Activated T-helper 17 cell treated with anti-CD3 and anti-CD28 coated beads, Interleukin-2, amount 50 U/mL, for 72 hours (primary cell): ENCODE measurements around the gene BNC2. TPM values are rescaled to one million over a fixed set of nuclear protein-coding genes. Genes with fewer than 3 reads are reported as not detected.

ENCODE experiments used
- ATAC-seq: fragments of 150-1000 bp; cut with Tn5 transposase; replicated peaks from 2 replicates; pipeline ENCODE4 v1.10.0; 2021; ENCODE audit warnings: mild to moderate bottlenecking, moderate library complexity
- H3K27ac Mint-ChIP-seq: one replicate; pipeline ENCODE4 v1.8.0; 2022; ENCODE audit warnings: mixed read lengths
- H3K27me3 Mint-ChIP-seq: one replicate; pipeline ENCODE4 v1.8.0; 2022; ENCODE audit warnings: mixed read lengths
- H3K36me3 Mint-ChIP-seq: one replicate; pipeline ENCODE4 v1.8.0; 2022; ENCODE audit warnings: low read depth, mild to moderate bottlenecking, mixed read lengths
- H3K4me1 Mint-ChIP-seq: one replicate; pipeline ENCODE4 v1.8.0; 2022; ENCODE audit warnings: mixed read lengths
- H3K4me3 Mint-ChIP-seq: one replicate; pipeline ENCODE4 v1.8.0; 2022; ENCODE audit warnings: mild to moderate bottlenecking, mixed read lengths
- H3K9me3 Mint-ChIP-seq: one replicate; pipeline ENCODE4 v1.8.0; 2022; ENCODE audit warnings: mixed read lengths
- total RNA-seq, 2 donors: library from RNA; stranded (reverse); gene quantifications; one replicate each; pipeline ENCODE4 v1.2.3, GENCODE V29; 2022

Gene BNC2
- total RNA-seq, 2 donors from 2014 or later: not detected

DNA sequence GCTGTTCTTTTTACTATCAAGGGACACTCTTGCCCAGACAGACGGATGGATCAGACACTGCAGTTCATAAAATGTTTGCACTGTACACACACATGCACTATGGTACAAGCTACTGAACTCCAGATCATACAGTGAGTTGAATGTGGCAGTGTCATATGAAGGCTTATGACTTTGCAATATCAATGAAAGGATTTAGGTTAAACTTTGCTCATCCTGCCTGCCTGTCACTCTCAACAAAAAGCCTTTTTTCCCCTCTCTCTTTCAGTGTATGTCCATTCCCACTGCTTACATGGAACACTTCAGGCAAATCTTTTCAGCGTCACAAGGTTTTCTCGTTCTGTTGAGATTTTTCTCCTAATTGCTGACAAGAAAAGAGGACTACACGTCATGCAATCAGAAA lies 97.4 kb downstream of the BNC2 start:
- ATAC-seq: no peak
- no peaks in the 10 kb centered on the region for H3K4me1 Mint-ChIP-seq
- H3K27me3 Mint-ChIP-seq: no peaks in the 10 kb centered on the region
- H3K36me3 Mint-ChIP-seq: no peaks in the 10 kb centered on the region
- peaks cover 7% of the 10 kb centered on the region for H3K9me3 Mint-ChIP-seq
- H3K4me3 Mint-ChIP-seq: no peak overlapping the region
- no peak overlapping the region for H3K27ac Mint-ChIP-seq

DNA sequence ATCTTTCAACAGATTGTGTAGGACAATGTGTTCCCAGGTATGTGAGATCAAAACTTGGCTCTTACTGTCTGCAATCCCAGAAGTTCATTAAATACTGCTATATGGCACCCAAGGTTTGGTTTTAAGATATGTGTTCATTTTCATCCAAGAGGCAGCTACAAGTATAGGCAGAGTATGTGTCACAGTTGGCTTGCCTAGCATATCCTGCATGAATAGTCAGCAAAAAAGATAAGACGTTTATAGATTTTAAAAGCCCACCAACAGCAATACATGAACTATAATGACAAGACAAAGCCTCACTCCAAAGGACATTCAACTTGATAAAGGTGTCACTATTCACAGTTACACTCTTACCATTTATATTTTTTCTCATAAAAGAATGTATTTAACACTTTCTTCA lies 99.1 kb downstream of the BNC2 start:
- Mint-ChIP-seq H3K4me3 (no peak overlapping the region), H3K9me3 (peaks cover 14% of the 10 kb centered on the region), H3K4me1 (no peaks in the 10 kb centered on the region), H3K27me3 (no peaks in the 10 kb centered on the region), H3K27ac (no peak overlapping the region), H3K36me3 (no peaks in the 10 kb centered on the region)
- no peak for ATAC-seq

DNA sequence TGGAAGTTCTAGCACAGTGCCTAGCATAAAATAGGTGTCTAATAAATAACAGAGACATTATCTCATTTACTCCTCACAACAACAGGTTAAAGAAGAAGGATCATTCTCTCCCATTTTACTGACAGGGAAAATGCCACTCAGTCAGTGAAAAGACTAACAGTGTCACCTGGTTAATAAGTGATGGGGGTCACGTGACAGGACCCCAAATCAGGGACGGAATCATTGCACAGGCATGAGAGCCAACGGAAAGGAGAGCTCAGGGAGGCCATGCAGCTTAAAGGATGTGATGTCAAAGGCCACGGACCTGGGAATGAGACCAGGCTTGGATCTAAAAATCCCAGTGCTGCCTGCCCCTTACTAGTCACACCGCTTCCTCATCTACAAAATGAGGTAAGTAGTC lies 101.2 kb downstream of the BNC2 start:
- ATAC-seq: no peak
- H3K27ac Mint-ChIP-seq: no peak overlapping the region
- peaks cover 14% of the 10 kb centered on the region for H3K9me3 Mint-ChIP-seq
- H3K36me3 Mint-ChIP-seq: no peaks in the 10 kb centered on the region
- H3K4me3 Mint-ChIP-seq: no peak overlapping the region
- no peaks in the 10 kb centered on the region for H3K27me3 Mint-ChIP-seq
- no peaks in the 10 kb centered on the region for H3K4me1 Mint-ChIP-seq

DNA sequence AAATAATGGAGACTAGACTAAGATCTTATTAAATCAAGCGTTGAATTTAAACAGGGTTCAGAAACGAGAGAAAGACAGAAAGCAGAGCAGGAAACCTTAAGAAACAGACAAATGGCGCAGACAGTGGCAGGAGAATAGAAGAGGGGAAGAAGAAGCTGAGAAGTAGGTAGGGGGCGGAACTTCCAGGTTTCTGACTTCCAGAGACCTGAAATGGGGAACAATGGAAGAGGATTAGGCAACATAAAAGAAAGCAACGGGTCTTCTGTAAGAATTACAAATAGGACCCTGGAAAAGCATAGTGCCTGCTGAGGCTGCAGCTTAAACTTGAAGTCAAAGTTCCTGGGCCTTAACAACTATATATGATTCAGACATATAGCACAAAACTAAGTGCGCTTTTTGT lies 101.7 kb downstream of the BNC2 start:
- ATAC-seq: no peak
- no peaks in the 10 kb centered on the region for H3K4me1 Mint-ChIP-seq
- no peaks in the 10 kb centered on the region for H3K27me3 Mint-ChIP-seq
- peaks cover 14% of the 10 kb centered on the region for H3K9me3 Mint-ChIP-seq
- H3K36me3 Mint-ChIP-seq: no peaks in the 10 kb centered on the region
- no peak overlapping the region for H3K4me3 Mint-ChIP-seq
- H3K27ac Mint-ChIP-seq: no peak overlapping the region

DNA sequence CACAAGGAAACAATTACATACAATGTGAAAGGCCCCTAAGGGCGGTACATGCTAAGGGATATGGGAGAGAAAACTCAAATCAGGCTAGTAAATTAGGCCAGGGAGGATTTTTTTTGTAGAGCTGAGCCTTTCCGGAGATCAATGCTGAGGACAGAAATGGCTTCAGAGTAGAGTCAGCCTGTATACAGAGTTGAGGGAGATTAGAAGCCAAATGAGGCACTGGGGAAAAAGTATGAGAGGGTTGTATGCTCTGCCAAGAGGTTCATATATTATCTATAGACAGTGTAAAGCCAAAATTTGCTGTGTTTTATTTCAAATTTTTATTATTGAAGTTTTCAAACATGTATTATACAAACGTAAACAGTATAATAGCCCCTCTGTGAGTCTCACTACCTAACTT lies 103.1 kb downstream of the BNC2 start:
- no peak for ATAC-seq
- H3K9me3 Mint-ChIP-seq: peaks cover 19% of the 10 kb centered on the region
- H3K27me3 Mint-ChIP-seq: no peaks in the 10 kb centered on the region
- no peak overlapping the region for H3K27ac Mint-ChIP-seq
- no peak overlapping the region for H3K4me3 Mint-ChIP-seq
- H3K36me3 Mint-ChIP-seq: no peaks in the 10 kb centered on the region
- H3K4me1 Mint-ChIP-seq: no peaks in the 10 kb centered on the region

DNA sequence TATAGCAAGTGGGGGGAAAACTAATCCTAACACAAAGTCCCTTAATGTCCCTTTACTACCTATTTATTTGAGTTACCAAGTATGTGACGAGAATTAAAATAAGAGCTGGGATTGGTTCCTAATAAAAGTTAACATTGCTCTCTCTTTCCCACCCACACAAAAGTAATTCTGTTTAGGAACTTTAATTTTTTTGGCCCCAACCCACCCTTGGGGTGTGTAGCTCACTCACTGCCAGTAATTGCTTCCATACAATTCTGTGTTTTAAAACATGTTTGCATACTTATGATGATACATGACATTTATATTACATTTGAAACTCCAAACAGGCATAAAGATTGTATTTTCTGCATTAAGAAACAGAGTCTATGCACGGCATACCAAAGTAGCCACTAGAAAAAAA lies 106.5 kb downstream of the BNC2 start:
- ATAC-seq: no peak
- Mint-ChIP-seq H3K4me1 (no peaks in the 10 kb centered on the region), H3K9me3 (peaks cover 19% of the 10 kb centered on the region), H3K36me3 (no peaks in the 10 kb centered on the region), H3K27ac (no peak overlapping the region), H3K4me3 (no peak overlapping the region), H3K27me3 (no peaks in the 10 kb centered on the region)

DNA sequence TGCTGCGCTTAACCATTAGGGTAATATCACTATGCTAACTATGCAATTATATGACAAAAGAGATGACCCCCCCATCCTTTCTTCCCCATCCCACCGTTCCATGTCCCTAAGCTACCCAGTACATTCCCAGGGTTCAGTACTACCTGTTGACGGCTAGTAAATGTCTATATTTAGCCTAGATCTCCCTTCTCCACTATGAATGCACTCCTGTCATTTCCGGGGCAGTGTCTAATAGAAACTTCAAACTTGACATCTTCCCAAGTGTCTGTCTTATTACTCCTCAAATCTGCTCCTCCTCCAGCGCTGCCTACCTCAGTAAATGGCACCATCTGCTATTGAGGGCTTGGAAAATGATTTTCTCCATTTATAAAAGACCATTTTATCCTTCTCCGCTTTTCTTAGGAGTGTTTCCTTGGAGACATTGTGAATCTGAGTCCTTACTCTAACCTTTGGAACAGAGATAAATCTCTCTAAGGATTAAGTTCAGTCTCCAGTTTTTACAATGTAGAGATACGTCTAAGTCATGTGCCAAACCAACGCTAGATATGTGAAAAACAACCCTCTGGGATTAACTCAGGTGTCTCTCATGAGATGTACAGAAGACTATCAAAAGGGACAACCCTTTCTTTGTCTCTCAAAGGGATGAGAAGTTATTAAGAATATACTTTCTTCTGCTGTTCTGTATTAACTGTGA lies 114.9 kb downstream of the BNC2 start:
- Mint-ChIP-seq H3K4me3 (no peak overlapping the region), H3K27me3 (no peaks in the 10 kb centered on the region), H3K9me3 (peaks cover 3% of the 10 kb centered on the region), H3K27ac (no peak overlapping the region), H3K4me1 (no peaks in the 10 kb centered on the region), H3K36me3 (no peaks in the 10 kb centered on the region)
- ATAC-seq: no peak

DNA sequence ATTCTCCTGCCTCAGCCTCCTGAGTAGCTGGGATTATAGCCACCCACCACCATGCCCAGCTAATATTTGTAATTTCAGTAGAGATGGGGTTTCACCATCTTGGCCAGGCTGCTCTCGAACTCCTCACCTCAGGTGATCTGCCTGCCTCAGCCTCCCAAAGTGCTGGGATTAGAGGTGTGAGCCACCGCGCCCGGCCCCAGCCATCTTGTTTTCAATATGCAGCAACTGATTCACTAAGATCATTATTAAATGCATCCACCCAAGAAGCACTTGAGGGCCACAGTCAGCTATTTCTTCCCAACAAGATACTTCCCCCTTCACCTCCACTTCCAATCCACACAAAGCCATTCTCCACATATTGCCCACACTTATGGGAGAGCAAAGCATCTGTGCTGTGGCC lies 115.8 kb downstream of the BNC2 start:
- no peak overlapping the region for H3K27ac Mint-ChIP-seq
- H3K4me1 Mint-ChIP-seq: no peaks in the 10 kb centered on the region
- peaks cover 3% of the 10 kb centered on the region for H3K9me3 Mint-ChIP-seq
- no peaks in the 10 kb centered on the region for H3K36me3 Mint-ChIP-seq
- ATAC-seq: no peak
- no peaks in the 10 kb centered on the region for H3K27me3 Mint-ChIP-seq
- H3K4me3 Mint-ChIP-seq: no peak overlapping the region

DNA sequence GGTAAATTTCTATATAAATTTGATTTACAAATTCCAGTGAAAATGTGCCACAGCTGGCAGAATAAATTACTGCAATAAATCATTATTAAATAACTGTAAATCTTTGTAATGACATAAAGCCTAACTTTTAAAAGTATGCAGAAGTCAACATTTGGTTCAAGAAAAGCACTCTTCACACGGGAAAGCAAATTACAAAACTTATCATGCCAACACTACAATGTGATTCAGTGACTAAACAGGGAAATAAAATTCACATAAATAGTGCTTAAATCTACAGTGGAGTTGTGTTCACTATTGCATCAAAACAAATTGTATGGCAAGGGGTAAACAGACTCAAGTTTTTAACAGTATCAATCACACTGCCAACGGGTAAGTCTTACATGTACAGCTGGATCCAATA lies 117.2 kb downstream of the BNC2 start:
- no peak overlapping the region for H3K4me3 Mint-ChIP-seq
- H3K9me3 Mint-ChIP-seq: peaks cover 7% of the 10 kb centered on the region
- no peaks in the 10 kb centered on the region for H3K27me3 Mint-ChIP-seq
- ATAC-seq: no peak
- H3K27ac Mint-ChIP-seq: no peak overlapping the region
- no peaks in the 10 kb centered on the region for H3K4me1 Mint-ChIP-seq
- H3K36me3 Mint-ChIP-seq: no peaks in the 10 kb centered on the region

DNA sequence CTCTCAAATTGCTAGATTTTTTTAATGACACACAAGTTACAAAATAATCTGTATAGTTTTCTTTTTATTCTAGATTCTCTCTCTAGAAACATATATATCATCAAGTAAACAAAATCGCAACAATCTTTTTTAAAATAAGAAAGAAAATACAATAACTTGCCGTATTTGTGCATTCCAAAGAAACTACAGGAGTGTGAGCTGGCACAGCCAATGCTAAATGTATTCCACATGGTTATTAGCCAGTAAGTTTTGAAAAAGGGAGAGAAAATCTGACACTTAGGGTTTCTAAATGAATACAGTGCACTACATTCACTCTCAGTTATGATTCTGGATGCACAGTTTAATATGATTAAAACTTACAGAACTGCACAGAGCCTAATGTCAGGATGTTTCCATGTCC lies 117.9 kb downstream of the BNC2 start:
- H3K36me3 Mint-ChIP-seq: no peaks in the 10 kb centered on the region
- peaks cover 4% of the 10 kb centered on the region for H3K9me3 Mint-ChIP-seq
- H3K27me3 Mint-ChIP-seq: no peaks in the 10 kb centered on the region
- no peak overlapping the region for H3K4me3 Mint-ChIP-seq
- no peak overlapping the region for H3K27ac Mint-ChIP-seq
- no peak for ATAC-seq
- no peaks in the 10 kb centered on the region for H3K4me1 Mint-ChIP-seq

DNA sequence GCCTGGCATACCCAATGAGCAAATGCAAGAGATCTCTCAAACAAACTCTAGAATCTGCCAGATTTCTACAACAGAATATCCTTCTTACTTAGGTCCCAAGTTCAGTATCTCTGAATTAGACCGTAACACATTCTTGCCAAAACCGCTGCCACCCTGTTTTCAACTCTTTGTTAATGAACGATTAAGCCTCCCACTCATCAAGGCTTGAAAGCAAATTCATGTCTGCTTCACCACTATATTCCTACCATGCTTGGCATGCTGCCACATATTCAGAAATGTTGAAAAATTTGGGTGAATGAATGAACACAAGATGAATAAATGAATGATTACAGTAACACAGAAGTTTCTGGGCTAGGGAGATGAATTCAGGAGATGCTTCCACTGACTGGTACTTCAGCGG lies 119.9 kb downstream of the BNC2 start:
- H3K9me3 Mint-ChIP-seq: peaks cover 4% of the 10 kb centered on the region
- H3K4me3 Mint-ChIP-seq: no peak overlapping the region
- no peak for ATAC-seq
- H3K27me3 Mint-ChIP-seq: no peaks in the 10 kb centered on the region
- H3K4me1 Mint-ChIP-seq: no peaks in the 10 kb centered on the region
- no peaks in the 10 kb centered on the region for H3K36me3 Mint-ChIP-seq
- H3K27ac Mint-ChIP-seq: no peak overlapping the region

DNA sequence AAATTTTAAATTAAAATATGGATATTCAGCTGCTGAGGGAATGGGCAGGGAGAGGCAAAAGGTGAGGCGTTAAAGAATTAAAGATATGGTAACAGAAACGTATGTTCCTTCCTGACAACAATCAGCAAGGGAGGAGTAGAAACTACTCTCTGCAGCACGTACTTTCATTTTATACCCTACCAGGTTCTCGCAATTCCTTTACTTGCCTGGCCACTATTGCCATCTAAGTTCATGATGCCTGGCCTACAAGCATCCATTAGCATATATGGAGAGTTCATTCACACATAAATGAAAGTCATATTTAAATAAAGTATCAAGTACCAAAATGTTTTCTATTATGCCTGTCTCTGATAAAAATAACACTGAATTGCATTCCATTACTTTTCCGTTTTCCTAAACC lies 125.1 kb downstream of the BNC2 start:
- Mint-ChIP-seq H3K9me3 (peaks cover 7% of the 10 kb centered on the region), H3K4me1 (no peaks in the 10 kb centered on the region), H3K4me3 (no peak overlapping the region), H3K36me3 (no peaks in the 10 kb centered on the region), H3K27me3 (no peaks in the 10 kb centered on the region), H3K27ac (no peak overlapping the region)
- no peak for ATAC-seq

DNA sequence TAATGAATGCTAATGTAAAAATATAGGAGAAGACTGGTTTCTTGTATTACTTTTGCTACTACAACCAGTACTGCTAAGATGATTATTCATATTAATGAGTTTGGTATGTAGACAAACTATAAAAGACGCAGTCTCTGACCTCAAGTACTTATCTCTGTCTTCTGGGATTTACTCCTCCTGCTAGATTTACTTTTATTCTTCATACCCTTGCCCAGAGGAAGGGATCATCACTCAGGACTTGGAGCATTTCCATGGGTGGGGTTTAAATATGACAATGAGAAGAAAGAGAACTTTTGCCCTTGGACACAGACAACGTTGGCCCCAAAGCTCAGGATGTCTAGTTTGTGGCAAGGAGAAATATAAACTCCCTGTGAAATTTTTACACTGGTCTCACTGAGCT lies 126.1 kb downstream of the BNC2 start:
- no peak overlapping the region for H3K27ac Mint-ChIP-seq

DNA sequence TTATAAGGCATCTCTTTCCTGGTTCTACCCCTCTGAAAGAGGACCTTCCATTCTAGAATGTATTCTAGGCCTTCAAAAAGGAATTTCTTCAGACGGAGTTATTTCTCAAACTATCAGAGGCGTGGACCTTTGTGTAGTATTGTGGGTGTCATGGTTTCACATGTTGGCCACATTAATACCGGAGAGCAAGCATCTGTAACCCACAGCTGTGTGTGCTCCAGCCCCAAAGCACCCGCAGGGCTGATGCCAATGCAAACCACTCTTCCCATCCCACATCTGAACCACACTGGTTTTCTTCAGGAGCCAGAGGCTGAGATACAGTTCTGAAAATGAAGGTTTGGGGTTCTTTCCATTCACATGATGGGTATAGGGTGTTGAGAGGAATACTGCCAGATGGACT lies 127.1 kb downstream of the BNC2 start:
- Mint-ChIP-seq H3K36me3 (no peaks in the 10 kb centered on the region), H3K27me3 (no peaks in the 10 kb centered on the region), H3K27ac (no peak overlapping the region), H3K4me3 (no peak overlapping the region), H3K9me3 (peaks cover 9% of the 10 kb centered on the region), H3K4me1 (no peaks in the 10 kb centered on the region)
- no peak for ATAC-seq

More for the DNA sequence above, 126.1 kb downstream of the BNC2 start:
- H3K4me3 Mint-ChIP-seq: no peak overlapping the region
- no peaks in the 10 kb centered on the region for H3K36me3 Mint-ChIP-seq
- H3K4me1 Mint-ChIP-seq: no peaks in the 10 kb centered on the region
- H3K27me3 Mint-ChIP-seq: no peaks in the 10 kb centered on the region
- peaks cover 13% of the 10 kb centered on the region for H3K9me3 Mint-ChIP-seq
- ATAC-seq: no peak

DNA sequence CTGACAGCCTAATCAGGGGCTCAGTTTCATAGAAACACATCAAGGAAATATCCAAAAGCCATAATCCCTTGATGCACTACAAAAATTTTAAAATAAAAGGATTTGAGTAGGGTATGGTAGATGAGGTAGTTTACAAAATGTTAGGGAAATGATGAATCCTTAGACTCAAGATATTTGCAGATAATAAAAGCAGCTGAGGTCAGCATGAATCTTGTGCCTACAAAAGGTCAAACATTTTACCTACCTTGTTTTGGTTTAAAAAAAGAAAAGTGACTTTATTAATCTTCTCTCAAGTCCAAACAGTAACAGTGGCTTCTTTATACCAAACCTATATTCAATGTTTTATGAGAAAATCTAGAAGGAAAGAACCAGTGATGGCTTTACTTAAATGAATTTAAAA lies 135.5 kb downstream of the BNC2 start:
- peaks cover 4% of the 10 kb centered on the region for H3K9me3 Mint-ChIP-seq
- H3K27me3 Mint-ChIP-seq: no peaks in the 10 kb centered on the region
- no peaks in the 10 kb centered on the region for H3K4me1 Mint-ChIP-seq
- H3K4me3 Mint-ChIP-seq: no peak overlapping the region
- no peaks in the 10 kb centered on the region for H3K36me3 Mint-ChIP-seq
- no peak for ATAC-seq
- H3K27ac Mint-ChIP-seq: no peak overlapping the region

DNA sequence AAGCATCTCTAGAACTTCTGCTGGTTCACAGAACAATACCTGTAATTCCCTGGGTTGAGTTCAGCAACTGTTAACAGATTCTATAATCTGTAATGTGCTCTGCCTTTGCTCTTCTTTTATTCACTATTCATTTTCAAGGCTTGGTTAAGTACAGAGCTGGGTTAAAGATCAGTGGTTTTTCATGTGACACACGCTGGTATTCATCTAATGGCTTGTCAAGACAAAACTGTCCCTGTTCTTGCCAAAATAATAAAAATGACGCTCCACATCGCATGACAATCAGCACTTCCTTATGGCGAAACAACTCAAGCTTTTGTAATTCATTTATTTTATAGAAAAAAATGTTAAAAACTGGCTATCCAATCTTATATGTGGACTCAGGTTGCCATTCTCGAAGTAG lies 137.9 kb downstream of the BNC2 start:
- H3K27me3 Mint-ChIP-seq: peaks cover 11% of the 10 kb centered on the region
- H3K4me1 Mint-ChIP-seq: no peaks in the 10 kb centered on the region
- no peaks in the 10 kb centered on the region for H3K9me3 Mint-ChIP-seq
- no peak for ATAC-seq
- H3K27ac Mint-ChIP-seq: no peak overlapping the region
- H3K4me3 Mint-ChIP-seq: no peak overlapping the region
- no peaks in the 10 kb centered on the region for H3K36me3 Mint-ChIP-seq
